Testis (tissue), 3 donors: ENCODE measurements around the gene NBEA. TPM values are rescaled to one million over a fixed set of nuclear protein-coding genes. Genes with fewer than 3 reads are reported as not detected.

ENCODE experiments used
- DNase-seq: peaks from one replicate; pipeline ENCODE4 v3.0.0-alpha.2; 2019
- H3K27ac ChIP-seq, 2 donors: fragments of 200-600 bp; sonication (generic); one replicate each; pipeline ENCODE4 v1.5.1; 2019
- H3K27me3 ChIP-seq: fragments of 200-600 bp; sonication (generic); one replicate; pipeline ENCODE4 v1.5.1; 2019
- H3K36me3 ChIP-seq: fragments of 200-600 bp; sonication (generic); one replicate; pipeline ENCODE4 v1.5.1; 2017; ENCODE audit warnings: low read depth; ENCODE audit errors: missing control alignments
- H3K4me1 ChIP-seq: fragments of 200-600 bp; sonication (generic); one replicate; pipeline ENCODE4 v1.5.1; 2019
- H3K4me3 ChIP-seq, 2 donors: fragments of 200-600 bp; sonication (generic); one replicate each; pipeline ENCODE4 v1.5.1; 2017 to 2019
- H3K9me3 ChIP-seq: fragments of 200-600 bp; sonication (generic); one replicate; pipeline ENCODE4 v1.5.1; 2017
- POLR2A ChIP-seq: fragments of 450-650 bp; IDR thresholded peaks from one replicate; pipeline ENCODE4 v1.6.1; 2017; ENCODE audit warnings: antibody characterized with exemption, mild to moderate bottlenecking, moderate library complexity
- WGBS, 2 donors: methylation state at CpG; one replicate each; pipeline ENCODE4 v1.1.5; 2018; 5-methylcytosine and 5-hydroxymethylcytosine counted together
- intact Hi-C: fragments of 100-400 bp; cut with DNase I; formaldehyde crosslinking; loops from one replicate; pipeline ENCODE4 v1.15.1; 2023; ENCODE audit warnings: low total_unique reads
- polyA plus RNA-seq: library from polyadenylated mRNA; stranded (reverse); fragments of 350-450 nt; fragmentation: Illumina TruSeq; extraction: RNeasy Lipid Tissue Mini Kit (QIAGEN cat#74804); gene quantifications from one replicate; pipeline ENCODE4 v1.2.3, GENCODE V29; 2014; ENCODE audit warnings: low read depth, low replicate concordance; ENCODE audit not compliant: insufficient read depth
- total RNA-seq, 2 donors: library from RNA; depleted of rRNA; stranded (reverse); fragments of >200 nt; gene quantifications; one replicate each; pipeline ENCODE4 v1.2.3, GENCODE V29; 2016
- TF ChIP-seq, protein P1 (sequence below), 3 experiments: fragments of 450-650 bp in 2 of 3; fragments of 200-600 bp in 1 of 3; sonication (generic) in 1 of 3; IDR thresholded peaks; one replicate each; pipeline ENCODE4 v1.5.1; 2016 to 2019; ENCODE audit warnings: antibody characterized with exemption in 3 of 3, mild to moderate bottlenecking in 2 of 3, moderate library complexity in 1 of 3

The NBEA gene
- total and polyA plus RNA-seq, 3 donors from 2014 or later = 8.6 to 22.2 (median 18.3) TPM

- H3K36me3 ChIP-seq = no peaks in the 10 kb centered on the region
- 93 to 97% methylated on average over 3 of the region's 3 CpGs for WGBS, 2 donors
- no peaks in the 10 kb centered on the region for H3K27me3 ChIP-seq
- H3K4me1 ChIP-seq = no peaks in the 10 kb centered on the region
- intact Hi-C loops = no loop called here
- H3K9me3 ChIP-seq = no peaks in the 10 kb centered on the region
- H3K4me3 ChIP-seq = no peak overlapping the region
- H3K27ac ChIP-seq = no peak overlapping the region
- no peak for DNase-seq
- no peak for TF ChIP-seq POLR2A
These were observed 543.4 kb downstream of the NBEA start for GRCh38 chr13:35485424-35485823.

GRCh38 chr13:35489050-35489449, 547.0 kb downstream of the NBEA start:
- TF ChIP-seq POLR2A = no peak
- TF ChIP-seq, protein P1, sequence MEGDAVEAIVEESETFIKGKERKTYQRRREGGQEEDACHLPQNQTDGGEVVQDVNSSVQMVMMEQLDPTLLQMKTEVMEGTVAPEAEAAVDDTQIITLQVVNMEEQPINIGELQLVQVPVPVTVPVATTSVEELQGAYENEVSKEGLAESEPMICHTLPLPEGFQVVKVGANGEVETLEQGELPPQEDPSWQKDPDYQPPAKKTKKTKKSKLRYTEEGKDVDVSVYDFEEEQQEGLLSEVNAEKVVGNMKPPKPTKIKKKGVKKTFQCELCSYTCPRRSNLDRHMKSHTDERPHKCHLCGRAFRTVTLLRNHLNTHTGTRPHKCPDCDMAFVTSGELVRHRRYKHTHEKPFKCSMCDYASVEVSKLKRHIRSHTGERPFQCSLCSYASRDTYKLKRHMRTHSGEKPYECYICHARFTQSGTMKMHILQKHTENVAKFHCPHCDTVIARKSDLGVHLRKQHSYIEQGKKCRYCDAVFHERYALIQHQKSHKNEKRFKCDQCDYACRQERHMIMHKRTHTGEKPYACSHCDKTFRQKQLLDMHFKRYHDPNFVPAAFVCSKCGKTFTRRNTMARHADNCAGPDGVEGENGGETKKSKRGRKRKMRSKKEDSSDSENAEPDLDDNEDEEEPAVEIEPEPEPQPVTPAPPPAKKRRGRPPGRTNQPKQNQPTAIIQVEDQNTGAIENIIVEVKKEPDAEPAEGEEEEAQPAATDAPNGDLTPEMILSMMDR (IDR thresholded peaks at IDR 0.05) = no peak
- no peak for DNase-seq
- Histone ChIP-seq H3K4me3 (no peak overlapping the region), H3K27me3 (no peaks in the 10 kb centered on the region), H3K27ac (no peak overlapping the region), H3K4me1 (no peaks in the 10 kb centered on the region), H3K9me3 (no peaks in the 10 kb centered on the region), H3K36me3 (no peaks in the 10 kb centered on the region)
- intact Hi-C loops = no loop called here
- WGBS, 2 donors = 86% methylated on average over 4 of the region's 4 CpGs

DNA sequence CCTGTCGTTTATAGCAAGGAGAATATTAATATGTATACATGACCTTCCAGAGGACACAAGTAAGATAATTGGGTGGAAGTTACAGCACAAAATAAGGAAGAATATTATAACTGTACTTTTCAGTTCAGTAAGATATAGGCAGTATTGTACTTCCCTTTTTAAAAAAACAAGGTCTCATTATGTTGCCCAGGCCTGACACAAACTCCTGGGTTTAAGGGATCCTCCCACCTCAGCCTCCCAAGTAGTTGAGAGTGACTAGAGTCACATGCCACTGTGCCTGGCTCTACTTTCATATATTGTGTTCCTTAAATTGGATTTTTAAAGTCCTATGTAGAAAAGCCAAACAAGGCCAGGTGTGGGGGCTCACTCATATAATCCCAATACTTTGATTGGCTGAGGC, 553.9 kb downstream of the NBEA start:
- intact Hi-C loops = no loop called here
- H3K27me3 ChIP-seq = no peaks in the 10 kb centered on the region
- TF ChIP-seq, protein P1 (IDR thresholded peaks at IDR 0.05) = no peak
- TF ChIP-seq POLR2A = no peak
- no peaks in the 10 kb centered on the region for H3K36me3 ChIP-seq
- no peaks in the 10 kb centered on the region for H3K4me1 ChIP-seq
- no peak overlapping the region for H3K27ac ChIP-seq
- WGBS, 2 donors = 78 to 85% methylated on average over 1 of the region's 1 CpG
- DNase-seq = no peak
- H3K9me3 ChIP-seq = no peaks in the 10 kb centered on the region
- H3K4me3 ChIP-seq = no peak overlapping the region

- no peaks in the 10 kb centered on the region for H3K4me1 ChIP-seq
- H3K27ac ChIP-seq = no peak overlapping the region
- no peaks in the 10 kb centered on the region for H3K36me3 ChIP-seq
- no peak for DNase-seq
- H3K27me3 ChIP-seq = no peaks in the 10 kb centered on the region
- intact Hi-C loops = no loop called here
- no peaks in the 10 kb centered on the region for H3K9me3 ChIP-seq
- 87 to 97% methylated on average over 2 of the region's 2 CpGs for WGBS, 2 donors
- no peak overlapping the region for H3K4me3 ChIP-seq
- TF ChIP-seq POLR2A = no peak
- TF ChIP-seq, protein P1 (IDR thresholded peaks at IDR 0.05) = no peak
These were observed 554.8 kb downstream of the NBEA start for GRCh38 chr13:35496761-35497386.

DNA sequence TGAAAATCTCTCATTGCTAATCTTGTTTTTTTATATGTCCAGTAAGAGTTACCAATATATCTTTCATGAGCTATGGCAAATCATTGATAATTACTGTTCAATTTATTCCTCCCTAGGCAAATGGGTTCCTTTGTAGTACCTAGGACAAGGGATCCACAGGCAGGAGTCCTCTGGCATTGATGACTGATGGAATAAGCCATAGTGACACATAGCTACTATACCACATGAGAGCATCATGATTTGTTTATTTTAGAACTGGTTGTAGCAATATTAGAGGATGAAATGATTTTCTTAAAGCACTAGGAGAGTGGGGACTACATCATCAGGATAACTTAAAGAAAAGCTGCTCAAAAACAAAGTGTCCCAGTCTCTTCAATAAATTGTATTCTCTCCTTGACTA, 556.2 kb downstream of the NBEA start:
- Histone ChIP-seq H3K9me3 (no peaks in the 10 kb centered on the region), H3K4me3 (no peak overlapping the region), H3K27ac (no peak overlapping the region), H3K4me1 (no peaks in the 10 kb centered on the region), H3K36me3 (no peaks in the 10 kb centered on the region), H3K27me3 (no peaks in the 10 kb centered on the region)
- intact Hi-C loops = no loop called here
- no peak for TF ChIP-seq POLR2A
- TF ChIP-seq, protein P1 (IDR thresholded peaks at IDR 0.05) = no peak
- DNase-seq = no peak
